Esophagus mucosa (tissue), 1 donor: ENCODE data around the gene HIVEP3. TPM values are rescaled to one million over a fixed set of nuclear protein-coding genes. Genes with fewer than 3 reads are reported as not detected.

Experiments used
- ATAC-seq: fragments of 200-7000 bp; cut with Tn5 transposase; one replicate; pipeline ENCODE4 v1.9.1; 2020
- total RNA-seq: library from RNA; stranded (reverse); gene quantifications from one replicate; pipeline ENCODE4 v1.2.4, GENCODE V29; 2023
- donor health status: DM: yes; HTN: yes; CAD: no.

The HIVEP3 gene
- total RNA-seq, 1 donor from 2014 or later, result 7.0 TPM

- ATAC-seq, result no peak
These were observed 191.0 kb downstream of the HIVEP3 start for GRCh38 chr1:41727749-41728115.

- ATAC-seq, result peak; percentile 10
These were observed 191.6 kb downstream of the HIVEP3 start for GRCh38 chr1:41726899-41727748.

GRCh38 chr1:41726292-41726691 is 192.4 kb downstream of the HIVEP3 start:
- ATAC-seq, result no peak

- no peak for ATAC-seq
These were observed 193.8 kb downstream of the HIVEP3 start for GRCh38 chr1:41724926-41725325.

GRCh38 chr1:41724248-41724647 is 194.5 kb downstream of the HIVEP3 start:
- no peak for ATAC-seq

GRCh38 chr1:41723786-41724185 is 194.9 kb downstream of the HIVEP3 start:
- ATAC-seq, result no peak

- ATAC-seq, result no peak
These were observed 196.5 kb downstream of the HIVEP3 start for GRCh38 chr1:41722184-41722583.

GRCh38 chr1:41720861-41721410 is 197.8 kb downstream of the HIVEP3 start:
- no peak for ATAC-seq

- no peak for ATAC-seq
These were observed 199.1 kb downstream of the HIVEP3 start for GRCh38 chr1:41719590-41719989.

GRCh38 chr1:41719128-41719527 is 199.6 kb downstream of the HIVEP3 start:
- ATAC-seq, result no peak

- ATAC-seq, result peak; percentile 45
These were observed 200.2 kb downstream of the HIVEP3 start for GRCh38 chr1:41718497-41718896.

- ATAC-seq, result no peak
These were observed 202.3 kb downstream of the HIVEP3 start for GRCh38 chr1:41716188-41717130.

- ATAC-seq, result no peak
These were observed 203.2 kb downstream of the HIVEP3 start for GRCh38 chr1:41715441-41716095.

GRCh38 chr1:41714638-41715389 is 203.9 kb downstream of the HIVEP3 start:
- no peak for ATAC-seq

- ATAC-seq, result no peak
These were observed 205.0 kb downstream of the HIVEP3 start for GRCh38 chr1:41713557-41714327.

- no peak for ATAC-seq
These were observed 205.6 kb downstream of the HIVEP3 start for GRCh38 chr1:41713141-41713540.

GRCh38 chr1:41712695-41713094 is 206.0 kb downstream of the HIVEP3 start:
- no peak for ATAC-seq

- ATAC-seq, result no peak
These were observed 206.6 kb downstream of the HIVEP3 start for GRCh38 chr1:41712081-41712480.

GRCh38 chr1:41711581-41711980 is 207.1 kb downstream of the HIVEP3 start:
- ATAC-seq, result no peak

- ATAC-seq, result no peak
These were observed 207.7 kb downstream of the HIVEP3 start for GRCh38 chr1:41710980-41711379.

GRCh38 chr1:41709873-41710272 is 208.8 kb downstream of the HIVEP3 start:
- no peak for ATAC-seq
